D721Med (cell line): ENCODE data around the gene ERFL.

Source experiments
- DNase-seq: peaks from one replicate; pipeline ENCODE4 v3.0.0; 2011; ENCODE audit warnings: low spot score; ENCODE audit not compliant: insufficient read length
- FAIRE-seq: peaks from 2 replicates; lab custom pipeline; 2011; peaks lifted over from hg19 to GRCh38; lab: Jason Lieb, UNC
- TF ChIP-seq, protein P1 (sequence below): IDR thresholded peaks from 2 replicates; pipeline ENCODE4 v1.5.1; 2012; ENCODE audit warnings: mild to moderate bottlenecking, control low read depth; ENCODE audit not compliant: insufficient read depth; ENCODE audit errors: missing control alignments

ERFL gene

DNA sequence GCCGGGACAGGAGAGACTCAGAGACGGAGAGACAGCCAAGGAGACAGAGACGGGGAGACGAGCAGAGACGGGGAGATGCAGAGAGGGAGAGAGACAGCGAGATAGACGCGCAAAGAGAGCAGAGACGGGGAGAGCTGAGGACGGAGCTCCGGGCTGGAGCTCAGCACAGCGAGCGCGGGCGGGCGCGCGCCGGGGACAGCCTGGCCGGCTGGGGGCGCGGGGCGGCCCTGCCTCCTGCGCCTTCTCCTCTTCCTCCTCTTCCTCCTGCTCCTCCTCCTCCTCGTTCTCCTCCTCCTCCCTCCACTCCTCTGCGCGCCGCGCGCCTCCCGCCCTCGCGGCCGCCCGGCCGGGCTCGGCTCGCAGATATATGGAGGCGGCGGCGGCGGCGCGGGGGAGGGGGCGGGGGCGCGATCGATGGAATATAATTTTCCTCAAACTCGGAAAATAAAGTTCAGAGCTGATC lies at the start of gene ERFL:
ERFL (minus strand) TSS at position 229 of the 463 bp plus-strand sequence. CDS start 15,530 bp downstream, outside the sequence.
- no peak for FAIRE-seq
- no peak for DNase-seq
- TF ChIP-seq, protein P1, sequence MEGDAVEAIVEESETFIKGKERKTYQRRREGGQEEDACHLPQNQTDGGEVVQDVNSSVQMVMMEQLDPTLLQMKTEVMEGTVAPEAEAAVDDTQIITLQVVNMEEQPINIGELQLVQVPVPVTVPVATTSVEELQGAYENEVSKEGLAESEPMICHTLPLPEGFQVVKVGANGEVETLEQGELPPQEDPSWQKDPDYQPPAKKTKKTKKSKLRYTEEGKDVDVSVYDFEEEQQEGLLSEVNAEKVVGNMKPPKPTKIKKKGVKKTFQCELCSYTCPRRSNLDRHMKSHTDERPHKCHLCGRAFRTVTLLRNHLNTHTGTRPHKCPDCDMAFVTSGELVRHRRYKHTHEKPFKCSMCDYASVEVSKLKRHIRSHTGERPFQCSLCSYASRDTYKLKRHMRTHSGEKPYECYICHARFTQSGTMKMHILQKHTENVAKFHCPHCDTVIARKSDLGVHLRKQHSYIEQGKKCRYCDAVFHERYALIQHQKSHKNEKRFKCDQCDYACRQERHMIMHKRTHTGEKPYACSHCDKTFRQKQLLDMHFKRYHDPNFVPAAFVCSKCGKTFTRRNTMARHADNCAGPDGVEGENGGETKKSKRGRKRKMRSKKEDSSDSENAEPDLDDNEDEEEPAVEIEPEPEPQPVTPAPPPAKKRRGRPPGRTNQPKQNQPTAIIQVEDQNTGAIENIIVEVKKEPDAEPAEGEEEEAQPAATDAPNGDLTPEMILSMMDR = no peak

DNA sequence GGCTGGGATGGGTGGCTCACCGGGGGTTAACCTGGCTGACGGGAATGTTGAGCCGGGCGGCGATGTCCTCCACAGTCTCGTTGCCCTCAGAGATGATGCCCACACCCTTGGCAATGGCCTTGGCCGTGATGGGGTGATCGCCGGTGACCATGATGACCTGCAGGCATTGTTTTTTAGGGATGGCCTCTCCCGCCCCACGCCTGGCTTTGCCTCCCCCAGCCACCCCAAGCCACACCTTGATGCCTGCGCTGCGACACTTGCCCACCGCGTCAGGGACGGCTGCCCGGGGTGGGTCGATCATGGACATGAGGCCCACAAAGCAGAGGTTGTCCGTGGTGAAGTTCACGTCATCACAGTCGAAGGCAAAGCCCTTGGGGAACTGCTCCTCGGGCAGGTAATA lies 49.7 kb upstream of the ERFL start:
- TF ChIP-seq, protein P1 = no peak
- FAIRE-seq = no peak
- no peak for DNase-seq

DNA sequence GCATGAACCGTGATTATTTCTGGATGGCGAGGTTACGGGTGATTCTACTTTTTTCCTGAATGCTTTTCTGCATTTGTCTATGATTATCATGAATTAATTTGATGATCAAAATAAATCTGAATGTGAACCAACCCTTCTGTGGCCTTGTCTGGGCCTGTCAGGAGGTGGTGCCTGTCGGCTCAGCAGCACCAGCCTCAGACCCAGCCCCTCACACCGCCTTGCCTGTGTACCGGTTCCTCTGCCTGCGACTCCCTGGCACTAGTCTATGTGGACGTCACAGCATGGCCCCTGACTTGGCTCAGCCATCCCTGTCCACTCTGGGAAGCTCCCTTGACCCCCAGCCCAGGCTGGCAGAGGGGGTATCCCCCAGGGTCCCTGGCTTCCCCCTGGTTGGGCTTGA lies 46.4 kb upstream of the ERFL start:
- DNase-seq = no peak
- TF ChIP-seq, protein P1 = no peak
- no peak for FAIRE-seq

DNA sequence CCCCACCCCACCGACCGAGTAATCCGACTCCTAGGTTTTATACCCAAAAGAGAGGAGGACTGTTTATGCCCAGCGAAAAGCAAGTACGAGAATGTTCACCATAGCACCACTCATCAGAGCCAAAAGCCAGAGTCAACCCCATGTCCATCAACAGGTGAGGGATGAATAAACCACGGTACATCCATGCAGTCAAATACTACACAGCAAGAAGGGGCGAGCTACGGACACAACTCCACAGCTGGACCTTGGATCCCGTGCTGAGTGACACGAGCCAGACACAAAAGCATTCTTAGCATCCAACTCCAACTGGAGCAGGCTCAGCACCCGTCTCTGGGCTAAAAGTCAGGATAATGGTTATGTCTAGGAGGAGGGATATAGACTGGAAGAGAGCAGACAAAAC lies 43.1 kb upstream of the ERFL start:
- no peak for DNase-seq
- FAIRE-seq = no peak
- TF ChIP-seq, protein P1 = no peak

DNA sequence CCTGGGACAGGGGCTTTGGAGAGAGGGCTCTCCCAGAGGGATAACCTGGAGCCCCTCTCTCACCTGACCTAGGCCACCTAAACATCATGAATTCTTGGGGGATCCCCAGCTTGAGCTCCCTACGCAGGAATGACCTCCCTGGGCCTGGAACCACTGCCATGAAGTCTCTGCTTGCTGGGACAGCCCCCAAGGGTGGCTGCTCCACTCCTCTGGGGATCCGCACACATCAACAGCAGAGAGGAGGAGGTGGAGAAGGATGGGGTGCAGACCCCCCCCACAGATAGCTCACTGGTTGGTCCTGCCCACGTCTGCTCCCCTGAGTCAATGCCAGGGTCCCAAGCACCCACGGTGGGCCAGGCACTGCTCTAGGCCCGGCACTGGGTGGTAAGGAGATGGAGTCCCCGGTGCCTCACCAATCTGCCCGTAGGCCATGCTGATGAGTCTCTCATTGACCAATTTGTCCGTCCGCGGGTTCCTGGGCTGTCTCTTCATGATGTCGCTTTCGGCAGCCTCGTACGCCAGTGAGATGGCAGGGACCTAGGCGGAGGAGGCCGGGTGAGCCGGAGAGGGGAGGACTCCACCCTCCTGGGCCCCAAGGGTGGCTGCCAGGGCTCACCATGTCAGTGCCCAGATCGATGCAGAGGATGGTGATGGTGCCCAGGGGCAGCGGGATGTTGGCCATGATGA lies 41.7 kb upstream of the ERFL start:
- TF ChIP-seq, protein P1 = no peak
- no peak for FAIRE-seq
- DNase-seq = no peak

DNA sequence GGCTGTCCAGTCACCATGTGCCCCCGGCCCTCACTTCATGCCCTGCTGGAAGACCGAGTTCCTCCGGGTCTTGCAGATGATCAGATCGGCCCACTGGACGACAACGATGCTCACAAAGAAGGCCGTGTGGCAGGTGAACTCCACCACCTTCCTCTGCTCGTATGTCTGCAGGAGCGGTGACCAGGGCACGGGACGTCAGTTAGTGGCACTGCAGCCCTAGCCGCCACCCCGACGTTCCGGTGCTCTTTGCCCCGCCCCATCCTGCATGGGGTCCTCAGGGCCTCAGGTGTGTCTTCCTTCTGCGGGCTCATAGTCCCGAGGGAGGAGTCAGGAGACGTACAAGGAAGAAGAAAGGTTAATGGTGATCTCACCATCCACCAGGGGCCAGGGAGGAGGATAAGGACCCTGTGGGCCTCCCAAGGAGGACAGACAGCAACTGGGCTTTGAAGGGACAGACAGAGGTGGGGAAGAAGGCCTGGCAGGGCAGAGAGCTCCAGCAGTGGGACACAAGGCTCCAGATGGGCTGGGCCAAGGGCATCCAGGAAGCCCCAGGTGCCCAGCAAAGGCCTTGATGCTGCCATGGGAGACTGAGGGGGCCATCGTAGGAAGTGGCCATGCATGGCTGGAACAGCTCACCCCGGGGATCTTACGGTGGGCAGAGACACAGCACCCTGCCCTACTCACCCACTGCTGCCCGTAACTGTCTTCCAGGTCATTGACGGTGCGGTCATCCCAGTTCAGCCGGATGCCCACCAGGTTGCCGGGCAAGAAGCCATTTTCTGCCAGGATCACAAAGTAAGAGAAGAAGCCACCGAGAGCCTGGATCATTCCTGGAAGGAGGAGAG lies 40.7 kb upstream of the ERFL start:
- DNase-seq = no peak
- TF ChIP-seq, protein P1 = no peak
- FAIRE-seq = no peak
